HepG2 (cell line): Measurements from ENCODE around the gene VPS4B. TPM values are rescaled to one million over a fixed set of nuclear protein-coding genes. Genes with fewer than 3 reads are reported as not detected.
A peak's percentile ranks its signal among the peaks of the same experiment; 100 is the strongest.

Source experiments
- CBX1 ChIP-seq: IDR thresholded peaks from one replicate; pipeline ENCODE4 v1.6.1; 2016; ENCODE audit warnings: antibody characterized with exemption, low read depth
- GABPA ChIP-seq, 2 experiments: IDR thresholded peaks; 2 replicates each; pipeline ENCODE4 v1.6.1; 2011 to 2016; ENCODE audit warnings: low read depth in 2 of 2, low read length in 1 of 2, missing biosample characterization in 1 of 2, missing genetic modification characterization in 1 of 2
- HDAC1 ChIP-seq: sonication (generic); formaldehyde crosslinking; IDR thresholded peaks from 2 replicates; pipeline ENCODE4 v1.5.1; 2020; ENCODE audit warnings: mild to moderate bottlenecking, missing genetic modification reagents
- HES4 ChIP-seq: sonication (generic); formaldehyde crosslinking; IDR thresholded peaks from 2 replicates; pipeline ENCODE4 v1.9.0; 2021; ENCODE audit warnings: mild to moderate bottlenecking, missing genetic modification reagents, borderline replicate concordance
- NCOA5 ChIP-seq: sonication (generic); formaldehyde crosslinking; IDR thresholded peaks from 2 replicates; pipeline ENCODE4 v1.4.0; 2020; ENCODE audit warnings: missing genetic modification reagents
- NFIC ChIP-seq: IDR thresholded peaks from 2 replicates; pipeline ENCODE4 v1.6.1; 2012; ENCODE audit warnings: mild to moderate bottlenecking, low read length, inconsistent platforms
- POLR2A ChIP-seq, 2 experiments: IDR thresholded peaks; 2 replicates each; pipeline ENCODE4 v1.6.1; 2011; ENCODE audit warnings: low read depth in 2 of 2, low read length in 2 of 2, mild to moderate bottlenecking in 1 of 2, moderate library complexity in 1 of 2; ENCODE audit not compliant: insufficient read depth in 1 of 2
- RBM39 ChIP-seq: fragments of 200-400 bp; formaldehyde crosslinking; IDR thresholded peaks from one replicate; pipeline ENCODE4 v1.6.1; 2018; ENCODE audit warnings: antibody characterized with exemption, mild to moderate bottlenecking, low read depth, low read length; ENCODE audit not compliant: poor library complexity, severe bottlenecking
- SMAD9 ChIP-seq: sonication (generic); formaldehyde crosslinking; IDR thresholded peaks from 2 replicates; pipeline ENCODE4 v1.5.1; 2020; ENCODE audit warnings: mild to moderate bottlenecking, missing genetic modification reagents
- TAF1 ChIP-seq: sonication (generic); formaldehyde crosslinking; IDR thresholded peaks from 2 replicates; pipeline ENCODE4 v1.4.0; 2020; ENCODE audit warnings: missing genetic modification reagents
- ZBTB1 ChIP-seq: sonication (generic); formaldehyde crosslinking; IDR thresholded peaks from 2 replicates; pipeline ENCODE4 v1.4.0; 2020; ENCODE audit warnings: missing genetic modification reagents, borderline replicate concordance
- ZKSCAN5 ChIP-seq: sonication (generic); formaldehyde crosslinking; IDR thresholded peaks from 2 replicates; pipeline ENCODE4 v1.5.1; 2020; ENCODE audit warnings: mild to moderate bottlenecking, missing genetic modification reagents
- ZMYM4 ChIP-seq: sonication (generic); formaldehyde crosslinking; IDR thresholded peaks from 2 replicates; pipeline ENCODE4 v1.8.1; 2023; ENCODE audit warnings: mild to moderate bottlenecking, missing genetic modification reagents
- ZNF136 ChIP-seq: sonication (generic); formaldehyde crosslinking; IDR thresholded peaks from 2 replicates; pipeline ENCODE4 v1.8.1; 2022; ENCODE audit warnings: low read depth, mild to moderate bottlenecking, moderate library complexity, missing genetic modification reagents
- ZNF207 ChIP-seq: fragments of 450-650 bp; IDR thresholded peaks from 2 replicates; pipeline ENCODE4 v1.6.1; 2016; ENCODE audit warnings: antibody characterized with exemption, borderline replicate concordance
- ZNF558 ChIP-seq: sonication (generic); formaldehyde crosslinking; IDR thresholded peaks from 2 replicates; pipeline ENCODE4 v1.9.0; 2022; ENCODE audit warnings: mild to moderate bottlenecking, missing genetic modification reagents, borderline replicate concordance
- ZSCAN31 ChIP-seq: sonication (generic); formaldehyde crosslinking; IDR thresholded peaks from 2 replicates; pipeline ENCODE4 v1.5.0; 2020; ENCODE audit warnings: low read depth, mild to moderate bottlenecking, missing genetic modification reagents
- polyA plus RNA-seq, 8 experiments: library from polyadenylated mRNA; depleted of rRNA in 3 of 8; stranded (reverse) in 7 of 8; unstranded in 1 of 8; fragments of >200 nt; fragmentation: Illumina TruSeq in 4 of 8; extraction: Trizol in 4 of 8; gene quantifications; 2 replicates each; pipeline versions ENCODE4 v1.2.1 to v1.2.3, GENCODE V29; 2011 to 2016; ENCODE audit warnings: low read depth in 4 of 8, missing spikeins in 1 of 8, mixed read lengths in 1 of 8; ENCODE audit not compliant: insufficient read depth in 1 of 8
- total RNA-seq, 5 experiments: library from RNA; depleted of rRNA; stranded (reverse); fragments of >200 nt; fragmentation: Illumina TruSeq; extraction: Trizol; gene quantifications; 2 replicates each; pipeline ENCODE4 v1.2.3, GENCODE V29; 2016; ENCODE audit warnings: low read depth in 1 of 5
- TF ChIP-seq, protein P1 (sequence below): sonication (generic); formaldehyde crosslinking; IDR thresholded peaks from 2 replicates; pipeline ENCODE4 v1.5.0; 2020; ENCODE audit warnings: mild to moderate bottlenecking, missing genetic modification reagents
- TF ChIP-seq, protein P2 (sequence below): sonication (generic); IDR thresholded peaks from 2 replicates; pipeline ENCODE4 v1.6.1; 2016; ENCODE audit warnings: low read depth, borderline replicate concordance
- TF ChIP-seq, protein P3 (sequence below): sonication (generic); formaldehyde crosslinking; IDR thresholded peaks from 2 replicates; pipeline ENCODE4 v1.4.0; 2020; ENCODE audit warnings: missing genetic modification reagents, borderline replicate concordance
- TF ChIP-seq, protein P4 (sequence below): sonication (generic); formaldehyde crosslinking; IDR thresholded peaks from 2 replicates; pipeline ENCODE4 v1.4.0; 2020; ENCODE audit warnings: low read depth, mild to moderate bottlenecking, missing genetic modification reagents

Gene VPS4B
- total and polyA plus RNA-seq, 2 of the 13 experiments (the other 11 are each of a cell fraction or from before 2014, with no cell fraction given), result 12.8 to 25.9 TPM

DNA sequence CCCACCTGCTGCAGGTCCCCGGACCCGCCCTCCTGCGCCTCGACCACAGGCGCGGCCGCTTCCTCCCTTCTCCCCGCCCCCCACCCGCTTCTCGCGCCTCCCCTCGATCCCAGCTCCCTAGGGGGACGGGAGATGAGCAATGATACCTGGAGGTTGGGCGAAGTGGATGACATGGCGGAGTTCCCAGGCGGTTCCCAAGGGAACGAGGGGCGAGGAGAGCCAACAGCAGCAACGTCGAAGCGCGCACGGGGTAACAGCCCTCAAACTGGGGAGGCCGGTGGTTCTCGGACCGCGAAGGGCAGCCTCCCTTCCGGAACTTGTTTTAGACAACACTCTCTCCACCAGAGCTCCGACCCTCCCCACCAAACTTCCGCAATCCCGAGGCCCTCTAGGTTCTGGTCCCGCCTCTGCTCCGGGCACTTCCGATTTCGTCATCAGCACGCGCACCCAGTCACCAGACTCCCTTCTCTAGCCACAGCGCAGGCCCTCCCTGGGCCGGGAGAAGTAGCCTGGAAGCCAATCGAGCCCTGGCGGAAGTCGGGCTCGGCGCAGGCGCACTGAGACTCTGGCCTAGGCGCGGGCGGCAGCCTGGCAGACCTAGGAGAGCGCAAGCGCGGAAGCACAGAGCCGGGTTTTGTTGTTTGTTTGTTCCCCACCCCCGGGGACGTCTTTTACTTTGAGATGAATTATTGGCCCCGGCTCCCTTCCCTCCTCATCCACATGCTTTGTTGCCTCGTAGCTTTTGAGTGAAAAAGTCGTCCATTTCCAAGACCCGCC, at the start of gene VPS4B (continued):
- TF ChIP-seq, protein P1, sequence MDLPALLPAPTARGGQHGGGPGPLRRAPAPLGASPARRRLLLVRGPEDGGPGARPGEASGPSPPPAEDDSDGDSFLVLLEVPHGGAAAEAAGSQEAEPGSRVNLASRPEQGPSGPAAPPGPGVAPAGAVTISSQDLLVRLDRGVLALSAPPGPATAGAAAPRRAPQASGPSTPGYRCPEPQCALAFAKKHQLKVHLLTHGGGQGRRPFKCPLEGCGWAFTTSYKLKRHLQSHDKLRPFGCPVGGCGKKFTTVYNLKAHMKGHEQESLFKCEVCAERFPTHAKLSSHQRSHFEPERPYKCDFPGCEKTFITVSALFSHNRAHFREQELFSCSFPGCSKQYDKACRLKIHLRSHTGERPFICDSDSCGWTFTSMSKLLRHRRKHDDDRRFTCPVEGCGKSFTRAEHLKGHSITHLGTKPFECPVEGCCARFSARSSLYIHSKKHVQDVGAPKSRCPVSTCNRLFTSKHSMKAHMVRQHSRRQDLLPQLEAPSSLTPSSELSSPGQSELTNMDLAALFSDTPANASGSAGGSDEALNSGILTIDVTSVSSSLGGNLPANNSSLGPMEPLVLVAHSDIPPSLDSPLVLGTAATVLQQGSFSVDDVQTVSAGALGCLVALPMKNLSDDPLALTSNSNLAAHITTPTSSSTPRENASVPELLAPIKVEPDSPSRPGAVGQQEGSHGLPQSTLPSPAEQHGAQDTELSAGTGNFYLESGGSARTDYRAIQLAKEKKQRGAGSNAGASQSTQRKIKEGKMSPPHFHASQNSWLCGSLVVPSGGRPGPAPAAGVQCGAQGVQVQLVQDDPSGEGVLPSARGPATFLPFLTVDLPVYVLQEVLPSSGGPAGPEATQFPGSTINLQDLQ (CRISPR knock-in tag), result peak; percentile 33; the same call in 1 of the 2 replicates
- peak; percentile 82; the same call in 1 of the 2 replicates for TF ChIP-seq ZNF558 (CRISPR knock-in tag)
- no peak; the same call in 1 of the 2 replicates for TF ChIP-seq ZKSCAN5 (CRISPR knock-in tag)
- TF ChIP-seq, protein P2, sequence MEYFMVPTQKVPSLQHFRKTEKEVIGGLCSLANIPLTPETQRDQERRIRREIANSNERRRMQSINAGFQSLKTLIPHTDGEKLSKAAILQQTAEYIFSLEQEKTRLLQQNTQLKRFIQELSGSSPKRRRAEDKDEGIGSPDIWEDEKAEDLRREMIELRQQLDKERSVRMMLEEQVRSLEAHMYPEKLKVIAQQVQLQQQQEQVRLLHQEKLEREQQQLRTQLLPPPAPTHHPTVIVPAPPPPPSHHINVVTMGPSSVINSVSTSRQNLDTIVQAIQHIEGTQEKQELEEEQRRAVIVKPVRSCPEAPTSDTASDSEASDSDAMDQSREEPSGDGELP, result no peak
- no peak for TF ChIP-seq SMAD9 (CRISPR knock-in tag)
- TF ChIP-seq HES4 (CRISPR knock-in tag), result no peak
- TF ChIP-seq POLR2A (IDR thresholded peaks at IDR 0.05; ENCODE audit: insufficient read depth in 1 of 2, low read depth in 2 of 2, low read length in 2 of 2), result peak; percentile 87 to 89
- peak; percentile 75 for TF ChIP-seq RBM39
- TF ChIP-seq, protein P3, sequence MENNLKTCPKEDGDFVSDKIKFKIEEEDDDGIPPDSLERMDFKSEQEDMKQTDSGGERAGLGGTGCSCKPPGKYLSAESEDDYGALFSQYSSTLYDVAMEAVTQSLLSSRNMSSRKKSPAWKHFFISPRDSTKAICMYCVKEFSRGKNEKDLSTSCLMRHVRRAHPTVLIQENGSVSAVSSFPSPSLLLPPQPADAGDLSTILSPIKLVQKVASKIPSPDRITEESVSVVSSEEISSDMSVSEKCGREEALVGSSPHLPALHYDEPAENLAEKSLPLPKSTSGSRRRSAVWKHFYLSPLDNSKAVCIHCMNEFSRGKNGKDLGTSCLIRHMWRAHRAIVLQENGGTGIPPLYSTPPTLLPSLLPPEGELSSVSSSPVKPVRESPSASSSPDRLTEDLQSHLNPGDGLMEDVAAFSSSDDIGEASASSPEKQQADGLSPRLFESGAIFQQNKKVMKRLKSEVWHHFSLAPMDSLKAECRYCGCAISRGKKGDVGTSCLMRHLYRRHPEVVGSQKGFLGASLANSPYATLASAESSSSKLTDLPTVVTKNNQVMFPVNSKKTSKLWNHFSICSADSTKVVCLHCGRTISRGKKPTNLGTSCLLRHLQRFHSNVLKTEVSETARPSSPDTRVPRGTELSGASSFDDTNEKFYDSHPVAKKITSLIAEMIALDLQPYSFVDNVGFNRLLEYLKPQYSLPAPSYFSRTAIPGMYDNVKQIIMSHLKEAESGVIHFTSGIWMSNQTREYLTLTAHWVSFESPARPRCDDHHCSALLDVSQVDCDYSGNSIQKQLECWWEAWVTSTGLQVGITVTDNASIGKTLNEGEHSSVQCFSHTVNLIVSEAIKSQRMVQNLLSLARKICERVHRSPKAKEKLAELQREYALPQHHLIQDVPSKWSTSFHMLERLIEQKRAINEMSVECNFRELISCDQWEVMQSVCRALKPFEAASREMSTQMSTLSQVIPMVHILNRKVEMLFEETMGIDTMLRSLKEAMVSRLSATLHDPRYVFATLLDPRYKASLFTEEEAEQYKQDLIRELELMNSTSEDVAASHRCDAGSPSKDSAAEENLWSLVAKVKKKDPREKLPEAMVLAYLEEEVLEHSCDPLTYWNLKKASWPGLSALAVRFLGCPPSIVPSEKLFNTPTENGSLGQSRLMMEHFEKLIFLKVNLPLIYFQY (CRISPR knock-in tag), result no peak
- no peak for TF ChIP-seq NCOA5 (CRISPR knock-in tag)
- TF ChIP-seq NFIC, result no peak
- TF ChIP-seq, protein P4, sequence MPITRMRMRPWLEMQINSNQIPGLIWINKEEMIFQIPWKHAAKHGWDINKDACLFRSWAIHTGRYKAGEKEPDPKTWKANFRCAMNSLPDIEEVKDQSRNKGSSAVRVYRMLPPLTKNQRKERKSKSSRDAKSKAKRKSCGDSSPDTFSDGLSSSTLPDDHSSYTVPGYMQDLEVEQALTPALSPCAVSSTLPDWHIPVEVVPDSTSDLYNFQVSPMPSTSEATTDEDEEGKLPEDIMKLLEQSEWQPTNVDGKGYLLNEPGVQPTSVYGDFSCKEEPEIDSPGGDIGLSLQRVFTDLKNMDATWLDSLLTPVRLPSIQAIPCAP (CRISPR knock-in tag), result no peak
- no peak for TF ChIP-seq ZNF207
- peak; percentile 89 for TF ChIP-seq GABPA (IDR thresholded peaks at IDR 0.05; ENCODE audit: low read depth, low read length)
- TF ChIP-seq GABPA (CRISPR knock-in tag; IDR thresholded peaks at IDR 0.05; ENCODE audit: low read depth), result peak; percentile 96
- peak; percentile 88 for TF ChIP-seq HDAC1 (CRISPR knock-in tag)
- peak; percentile 94 for TF ChIP-seq ZMYM4 (CRISPR knock-in tag)
- TF ChIP-seq CBX1, result peak; percentile 44
- TF ChIP-seq ZNF136 (CRISPR knock-in tag), result no peak
- TF ChIP-seq ZBTB1, result no peak
- 0 out of 2 replicates have a peak, but pooled peaks have one; percentile 20 for TF ChIP-seq ZSCAN31
- peak; percentile 67 for TF ChIP-seq TAF1 (CRISPR knock-in tag)
